GM19452 (cell line): ENCODE data around the gene DDX51.
"Not testable (repeated sequence)": the region's sequence is repeated elsewhere in the genome, so short reads cannot be mapped to it uniquely, and the experiment has no call there.

ENCODE experiments used
- ATAC-seq: cut with Tn5 transposase; IDR thresholded peaks from one replicate; pipeline ENCODE4 v1.9.1; 2021; ENCODE audit not compliant: unreplicated experiment

The DDX51 gene

GRCh38 chr12:132123970-132124765, 20.0 kb downstream of the DDX51 start:
- ATAC-seq: no peak

- ATAC-seq: no peak
These were observed 22.8 kb downstream of the DDX51 start for GRCh38 chr12:132121283-132121682.

GRCh38 chr12:132118876-132119275, 25.2 kb downstream of the DDX51 start:
- no peak for ATAC-seq

GRCh38 chr12:132117558-132117875, 26.6 kb downstream of the DDX51 start:
- no peak for ATAC-seq

GRCh38 chr12:132116709-132117557, 27.2 kb downstream of the DDX51 start:
- ATAC-seq: no peak

GRCh38 chr12:132115500-132115899, 28.6 kb downstream of the DDX51 start:
- ATAC-seq: no peak

- no peak for ATAC-seq
These were observed 29.5 kb downstream of the DDX51 start for GRCh38 chr12:132114667-132115066.

- no peak for ATAC-seq
These were observed 32.3 kb downstream of the DDX51 start for GRCh38 chr12:132111654-132112304.

- ATAC-seq: no peak
These were observed 33.4 kb downstream of the DDX51 start for GRCh38 chr12:132110677-132111076.

- ATAC-seq: no peak
These were observed 34.4 kb downstream of the DDX51 start for GRCh38 chr12:132109741-132110140.

- no peak for ATAC-seq
These were observed 35.8 kb downstream of the DDX51 start for GRCh38 chr12:132108211-132108832.

GRCh38 chr12:132106921-132107320, 37.2 kb downstream of the DDX51 start:
- ATAC-seq: no peak

- ATAC-seq: no peak
These were observed 38.7 kb downstream of the DDX51 start for GRCh38 chr12:132105467-132105866.

GRCh38 chr12:132103542-132104308, 40.4 kb downstream of the DDX51 start:
- ATAC-seq: no peak

GRCh38 chr12:132103072-132103471, 41.0 kb downstream of the DDX51 start:
- not testable (repeated sequence) for ATAC-seq

GRCh38 chr12:132102297-132102696, 41.8 kb downstream of the DDX51 start:
- ATAC-seq: no peak

GRCh38 chr12:132100306-132101065, 43.6 kb downstream of the DDX51 start:
- ATAC-seq: no peak

GRCh38 chr12:132099739-132100138, 44.4 kb downstream of the DDX51 start:
- ATAC-seq: no peak

- ATAC-seq: no peak
These were observed 48.4 kb downstream of the DDX51 start for GRCh38 chr12:132095520-132096409.
